Naive B cell (primary cell): Measurements from ENCODE around the gene USP17L29. TPM values are rescaled to one million over a fixed set of nuclear protein-coding genes. Genes with fewer than 3 reads are reported as not detected.
"Not testable (repeated sequence)": the region's sequence is repeated elsewhere in the genome, so short reads cannot be mapped to it uniquely, and the experiment has no call there.

Experiments
- ATAC-seq, 2 donors: fragments of 150-1000 bp; cut with Tn5 transposase; 2 replicates each; pipeline ENCODE4 v1.10.0; 2021; ENCODE audit warnings: low read depth in 2 of 2, mild to moderate bottlenecking in 2 of 2, moderate library complexity in 2 of 2
- DNase-seq: peaks from one replicate; pipeline ENCODE4 v3.0.0; 2022
- H3K27ac Mint-ChIP-seq, 6 donors: one replicate each; pipeline ENCODE4 v1.8.0; 2020 to 2022; ENCODE audit warnings: mild to moderate bottlenecking in 6 of 6, mixed read lengths in 6 of 6, moderate library complexity in 5 of 6, inconsistent platforms in 2 of 6
- H3K27me3 Mint-ChIP-seq, 3 donors: one replicate each; pipeline ENCODE4 v1.8.0; 2021 to 2022; ENCODE audit warnings: mixed read lengths in 3 of 3, mild to moderate bottlenecking in 1 of 3
- H3K36me3 Mint-ChIP-seq, 2 donors: one replicate each; pipeline ENCODE4 v1.8.0; 2020 to 2022; ENCODE audit warnings: mixed read lengths in 2 of 2, inconsistent platforms in 1 of 2, mild to moderate bottlenecking in 1 of 2
- H3K4me1 Mint-ChIP-seq, 3 donors: one replicate each; pipeline ENCODE4 v1.8.0; 2020 to 2022; ENCODE audit warnings: mixed read lengths in 3 of 3, inconsistent platforms in 1 of 3, mild to moderate bottlenecking in 1 of 3, moderate library complexity in 1 of 3
- H3K4me3 Mint-ChIP-seq, 8 donors: one replicate each; pipeline ENCODE4 v1.8.0; 2020 to 2022; ENCODE audit warnings: mild to moderate bottlenecking in 8 of 8, mixed read lengths in 8 of 8, moderate library complexity in 8 of 8, inconsistent platforms in 2 of 8
- H3K9me3 Mint-ChIP-seq, 7 donors: one replicate each; pipeline ENCODE4 v1.8.0; 2020 to 2022; ENCODE audit warnings: mixed read lengths in 7 of 7, mild to moderate bottlenecking in 5 of 7, inconsistent platforms in 2 of 7, moderate library complexity in 1 of 7
- polyA plus RNA-seq, 6 donors: library from polyadenylated mRNA; unstranded; fragments of 300-500 nt; fragmentation: Illumina TruSeq; gene quantifications; one replicate each; pipeline ENCODE4 v1.2.3, GENCODE V29; 2021; ENCODE audit warnings: low read depth in 6 of 6

Gene USP17L29
- polyA plus RNA-seq, 6 donors from 2014 or later, result not detected

DNA sequence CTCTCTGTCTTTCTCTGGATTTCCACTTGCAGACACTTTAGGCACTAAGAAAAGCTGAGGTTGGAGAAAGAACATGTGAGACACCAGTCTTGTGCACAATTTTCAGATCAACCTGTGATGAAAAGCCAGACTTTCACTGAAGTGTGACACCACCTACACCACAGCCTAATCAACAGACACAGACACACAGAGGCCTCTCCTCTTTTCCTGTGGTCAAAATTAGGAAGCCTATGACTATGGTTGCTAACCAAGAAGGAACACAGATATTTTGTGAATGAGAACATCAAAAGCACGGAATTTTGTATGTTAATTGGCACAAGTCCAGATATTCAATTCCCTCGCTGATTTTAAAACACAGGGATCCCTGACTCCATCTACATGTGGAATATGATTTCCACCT is 35.6 kb downstream of the USP17L29 start:
- not testable (repeated sequence) for H3K9me3 Mint-ChIP-seq, ATAC-seq, H3K27me3 Mint-ChIP-seq, H3K36me3 Mint-ChIP-seq, H3K4me3 Mint-ChIP-seq, H3K27ac Mint-ChIP-seq, H3K4me1 Mint-ChIP-seq, DNase-seq

Other genes starting within 250 kb of the USP17L29 start
- gene FAM90A26, start 183.2 kb upstream of the USP17L29 start, polyA plus RNA-seq, result not detected
- not detected for gene USP17L10, start 143.0 kb upstream of the USP17L29 start, polyA plus RNA-seq
- not detected for gene USP17L11, start 138.2 kb upstream of the USP17L29 start, polyA plus RNA-seq
- not detected for gene USP17L12, start 133.5 kb upstream of the USP17L29 start, polyA plus RNA-seq
- not detected for gene USP17L13, start 128.7 kb upstream of the USP17L29 start, polyA plus RNA-seq
- not detected for gene USP17L15, start 119.3 kb upstream of the USP17L29 start, polyA plus RNA-seq
- not detected for gene USP17L17, start 109.8 kb upstream of the USP17L29 start, polyA plus RNA-seq
- not detected for gene USP17L18, start 105.0 kb upstream of the USP17L29 start, polyA plus RNA-seq
- gene USP17L19, start 100.3 kb upstream of the USP17L29 start, polyA plus RNA-seq, result not detected
- gene USP17L20, start 95.5 kb upstream of the USP17L29 start, polyA plus RNA-seq, result not detected
- gene USP17L21, start 90.8 kb upstream of the USP17L29 start, polyA plus RNA-seq, result not detected
- not detected for gene USP17L22, start 86.0 kb upstream of the USP17L29 start, polyA plus RNA-seq
- not detected for gene USP17L24, start 28.5 kb upstream of the USP17L29 start, polyA plus RNA-seq
- gene USP17L25, start 23.7 kb upstream of the USP17L29 start, polyA plus RNA-seq, result not detected
- not detected for gene USP17L26, start 19.0 kb upstream of the USP17L29 start, polyA plus RNA-seq
- not detected for gene USP17L5, start 14.2 kb upstream of the USP17L29 start, polyA plus RNA-seq
- gene USP17L27, start 9.5 kb upstream of the USP17L29 start, polyA plus RNA-seq, result not detected
- not detected for gene USP17L28, start 4.7 kb upstream of the USP17L29 start, polyA plus RNA-seq
- not detected for gene USP17L30, start 9.5 kb downstream of the USP17L29 start, polyA plus RNA-seq
- not detected for gene DEFB131A, start 90.8 kb downstream of the USP17L29 start, polyA plus RNA-seq